ENCODE measurements around the gene SNAPC5. TPM values are rescaled to one million over a fixed set of nuclear protein-coding genes. Genes with fewer than 3 reads are reported as not detected.

SNAPC5 gene
- total RNA-seq, result 37.3 and 39.0 TPM in 2 replicates

- peak within 1 kb of the TSS; percentile 94 for H3K27ac Mint-ChIP-seq
- DNase-seq (ENCODE audit: low spot score), result peak; percentile 97
- intact Hi-C loops (cut with micrococcal nuclease), result loop anchor here (1.0 to 5.0 kb wide), 6 partner anchors 8 to 205 kb away; partner anchors contain the start of genes MAP2K1, SMAD6, TIPIN and ZWILCH
- peaks cover 52% of the 10 kb centered on the region for H3K4me1 Mint-ChIP-seq (ENCODE audit: low read depth)
- H3K9me3 Mint-ChIP-seq, result no peaks in the 10 kb centered on the region
- peak within 1 kb of the TSS; percentile 98 for H3K4me3 Mint-ChIP-seq
- no peaks in the 10 kb centered on the region for H3K27me3 Mint-ChIP-seq (ENCODE audit: insufficient read depth)
- H3K36me3 Mint-ChIP-seq (ENCODE audit: low read depth), result peaks cover 81% of the 10 kb centered on the region
These were observed at the start of gene SNAPC5 for GRCh38 chr15:66497502-66498455. Gene SNAPC5, minus strand, starts transcription at chr15:66497762. Its CDS starts 31 bp downstream, at chr15:66497731.

- DNase-seq (ENCODE audit: low spot score), result no peak
- intact Hi-C loops (cut with micrococcal nuclease), result no loop called here
- Mint-ChIP-seq H3K4me1 (ENCODE audit: low read depth) (peaks cover 5% of the 10 kb centered on the region), H3K27ac (no peak overlapping the region), H3K9me3 (no peaks in the 10 kb centered on the region), H3K36me3 (ENCODE audit: low read depth) (peaks cover 32% of the 10 kb centered on the region), H3K4me3 (no peak overlapping the region), H3K27me3 (ENCODE audit: insufficient read depth) (no peaks in the 10 kb centered on the region)
These were observed 47.7 kb upstream of the SNAPC5 start for GRCh38 chr15:66545255-66545654.

- Mint-ChIP-seq H3K4me1 (ENCODE audit: low read depth) (peaks cover 5% of the 10 kb centered on the region), H3K36me3 (ENCODE audit: low read depth) (peaks cover 33% of the 10 kb centered on the region), H3K9me3 (no peaks in the 10 kb centered on the region), H3K27me3 (ENCODE audit: insufficient read depth) (no peaks in the 10 kb centered on the region), H3K27ac (no peak overlapping the region), H3K4me3 (no peak overlapping the region)
- intact Hi-C loops (cut with micrococcal nuclease), result no loop called here
- DNase-seq (ENCODE audit: low spot score), result no peak
These were observed 45.3 kb upstream of the SNAPC5 start for GRCh38 chr15:66542896-66543295.

- Mint-ChIP-seq H3K4me3 (no peak overlapping the region), H3K9me3 (no peaks in the 10 kb centered on the region), H3K27ac (no peak overlapping the region), H3K27me3 (ENCODE audit: insufficient read depth) (no peaks in the 10 kb centered on the region), H3K36me3 (ENCODE audit: low read depth) (peaks cover 25% of the 10 kb centered on the region), H3K4me1 (ENCODE audit: low read depth) (no peaks in the 10 kb centered on the region)
- intact Hi-C loops (cut with micrococcal nuclease), result no loop called here
- no peak for DNase-seq (ENCODE audit: low spot score)
These were observed 37.5 kb upstream of the SNAPC5 start for GRCh38 chr15:66535056-66535455.

- no peak overlapping the region for H3K4me3 Mint-ChIP-seq
- DNase-seq (ENCODE audit: low spot score), result no peak
- intact Hi-C loops (cut with micrococcal nuclease), result no loop called here
- H3K27ac Mint-ChIP-seq, result no peak overlapping the region
- peaks cover 31% of the 10 kb centered on the region for H3K36me3 Mint-ChIP-seq (ENCODE audit: low read depth)
- H3K4me1 Mint-ChIP-seq (ENCODE audit: low read depth), result peaks cover 10% of the 10 kb centered on the region
- no peaks in the 10 kb centered on the region for H3K9me3 Mint-ChIP-seq
- H3K27me3 Mint-ChIP-seq (ENCODE audit: insufficient read depth), result no peaks in the 10 kb centered on the region
These were observed 27.3 kb upstream of the SNAPC5 start for GRCh38 chr15:66524838-66525237.

GRCh38 chr15:66523926-66524325 lies 26.4 kb upstream of the SNAPC5 start:
- DNase-seq (ENCODE audit: low spot score), result no peak
- intact Hi-C loops (cut with micrococcal nuclease), result no loop called here
- Mint-ChIP-seq H3K4me3 (no peak overlapping the region), H3K36me3 (ENCODE audit: low read depth) (peaks cover 28% of the 10 kb centered on the region), H3K27ac (no peak overlapping the region), H3K27me3 (ENCODE audit: insufficient read depth) (no peaks in the 10 kb centered on the region), H3K4me1 (ENCODE audit: low read depth) (peaks cover 10% of the 10 kb centered on the region), H3K9me3 (no peaks in the 10 kb centered on the region)

- H3K4me3 Mint-ChIP-seq, result no peak overlapping the region
- DNase-seq (ENCODE audit: low spot score), result no peak
- H3K9me3 Mint-ChIP-seq, result no peaks in the 10 kb centered on the region
- intact Hi-C loops (cut with micrococcal nuclease), result no loop called here
- peaks cover 24% of the 10 kb centered on the region for H3K36me3 Mint-ChIP-seq (ENCODE audit: low read depth)
- H3K4me1 Mint-ChIP-seq (ENCODE audit: low read depth), result peaks cover 6% of the 10 kb centered on the region
- no peaks in the 10 kb centered on the region for H3K27me3 Mint-ChIP-seq (ENCODE audit: insufficient read depth)
- peak overlapping the region; percentile 42 for H3K27ac Mint-ChIP-seq
These were observed 18.4 kb upstream of the SNAPC5 start for GRCh38 chr15:66515901-66516322.

GRCh38 chr15:66514586-66514985 lies 17.0 kb upstream of the SNAPC5 start:
- no peaks in the 10 kb centered on the region for H3K27me3 Mint-ChIP-seq (ENCODE audit: insufficient read depth)
- no peak overlapping the region for H3K27ac Mint-ChIP-seq
- no peaks in the 10 kb centered on the region for H3K9me3 Mint-ChIP-seq
- H3K36me3 Mint-ChIP-seq (ENCODE audit: low read depth), result peaks cover 24% of the 10 kb centered on the region
- no peak for DNase-seq (ENCODE audit: low spot score)
- no peak overlapping the region for H3K4me3 Mint-ChIP-seq
- intact Hi-C loops (cut with micrococcal nuclease), result no loop called here
- H3K4me1 Mint-ChIP-seq (ENCODE audit: low read depth), result peaks cover 6% of the 10 kb centered on the region

GRCh38 chr15:66508293-66508883 lies 10.8 kb upstream of the SNAPC5 start:
- intact Hi-C loops (cut with micrococcal nuclease), result loop anchor here (10.0 kb wide), 2 partner anchors 746 to 1204 kb away; partner anchors contain the start of genes AAGAB, IQCH and RNU5B-1
- Mint-ChIP-seq H3K36me3 (ENCODE audit: low read depth) (peaks cover 22% of the 10 kb centered on the region), H3K27me3 (ENCODE audit: insufficient read depth) (no peaks in the 10 kb centered on the region), H3K4me3 (no peak overlapping the region), H3K9me3 (no peaks in the 10 kb centered on the region), H3K4me1 (ENCODE audit: low read depth) (peaks cover 33% of the 10 kb centered on the region), H3K27ac (no peak overlapping the region)
- no peak for DNase-seq (ENCODE audit: low spot score)

GRCh38 chr15:66505818-66506217 lies 8.3 kb upstream of the SNAPC5 start:
- H3K4me1 Mint-ChIP-seq (ENCODE audit: low read depth), result peaks cover 47% of the 10 kb centered on the region
- no peaks in the 10 kb centered on the region for H3K9me3 Mint-ChIP-seq
- no peaks in the 10 kb centered on the region for H3K27me3 Mint-ChIP-seq (ENCODE audit: insufficient read depth)
- H3K27ac Mint-ChIP-seq, result peak overlapping the region; percentile 99
- peaks cover 44% of the 10 kb centered on the region for H3K36me3 Mint-ChIP-seq (ENCODE audit: low read depth)
- no peak for DNase-seq (ENCODE audit: low spot score)
- intact Hi-C loops (cut with micrococcal nuclease), result loop anchor here (1.0 to 10.0 kb wide), 6 partner anchors 9 to 1201 kb away; partner anchors contain the start of genes AAGAB, IQCH, MAP2K1 and RNU5B-1
- peak overlapping the region; percentile 99 for H3K4me3 Mint-ChIP-seq

- Mint-ChIP-seq H3K4me1 (ENCODE audit: low read depth) (peaks cover 49% of the 10 kb centered on the region), H3K27me3 (ENCODE audit: insufficient read depth) (no peaks in the 10 kb centered on the region), H3K36me3 (ENCODE audit: low read depth) (peaks cover 48% of the 10 kb centered on the region), H3K27ac (peak overlapping the region; percentile 99), H3K4me3 (peak overlapping the region; percentile 99), H3K9me3 (no peaks in the 10 kb centered on the region)
- no peak for DNase-seq (ENCODE audit: low spot score)
- intact Hi-C loops (cut with micrococcal nuclease), result loop anchor here (1.0 to 10.0 kb wide), 6 partner anchors 8 to 1201 kb away; partner anchors contain the start of genes AAGAB, IQCH, MAP2K1 and RNU5B-1
These were observed 7.9 kb upstream of the SNAPC5 start for GRCh38 chr15:66505430-66505811.

- DNase-seq (ENCODE audit: low spot score), result peak; percentile 77
- peak within 1 kb of the TSS; percentile 99 for H3K27ac Mint-ChIP-seq
- intact Hi-C loops (cut with micrococcal nuclease), result loop anchor here (1.0 to 10.0 kb wide), 8 partner anchors 7 to 1200 kb away; partner anchors contain the start of genes AAGAB, INTS14, IQCH and MAP2K1
- H3K4me1 Mint-ChIP-seq (ENCODE audit: low read depth), result peaks cover 55% of the 10 kb centered on the region
- H3K27me3 Mint-ChIP-seq (ENCODE audit: insufficient read depth), result no peaks in the 10 kb centered on the region
- H3K36me3 Mint-ChIP-seq (ENCODE audit: low read depth), result peaks cover 55% of the 10 kb centered on the region
- peak within 1 kb of the TSS; percentile 99 for H3K4me3 Mint-ChIP-seq
- no peaks in the 10 kb centered on the region for H3K9me3 Mint-ChIP-seq
These were observed 7.2 kb upstream of the SNAPC5 start, which contains the start of the genes RPL4 and ZWILCH for GRCh38 chr15:66504563-66505429. Gene RPL4, minus strand, starts transcription at chr15:66504855. Its CDS starts 65 bp downstream, at chr15:66504790. Gene ZWILCH, plus strand, starts transcription at chr15:66505326. Its CDS starts 13 bp downstream, at chr15:66505339.
